Activated naive CD8-positive, alpha-beta T cell treated with anti-CD3 and anti-CD28 coated beads, Interleukin-2, amount 10 ng/mL, durations not matched to agents 7 days and 5 days (primary cell): ENCODE measurements around the gene TCAP. TPM values are rescaled to one million over a fixed set of nuclear protein-coding genes. Genes with fewer than 3 reads are reported as not detected.

Source experiments
- ATAC-seq: fragments of 150-1000 bp; cut with Tn5 transposase; one replicate; pipeline ENCODE4 v1.10.0; 2021; ENCODE audit warnings: low read depth, moderate library complexity
- POLR2A ChIA-PET: fragments of 350-600 bp; sonication (Branson Sonifier 250); formaldehyde crosslinking; loops from one replicate; lab custom pipeline; 2021; ENCODE audit warnings: antibody characterized with exemption; lab: Charles Lee
- DNase-seq: peaks from one replicate; pipeline ENCODE4 v3.0.0; 2021
- H3K27ac Mint-ChIP-seq: one replicate; pipeline ENCODE4 v1.8.0; 2022; ENCODE audit warnings: mild to moderate bottlenecking, mixed read lengths
- H3K27me3 Mint-ChIP-seq: one replicate; pipeline ENCODE4 v1.8.0; 2022; ENCODE audit warnings: mild to moderate bottlenecking, moderate library complexity, mixed read lengths
- H3K36me3 Mint-ChIP-seq: one replicate; pipeline ENCODE4 v1.8.0; 2021; ENCODE audit warnings: mild to moderate bottlenecking, mixed read lengths
- H3K4me1 Mint-ChIP-seq: one replicate; pipeline ENCODE4 v1.8.0; 2021; ENCODE audit warnings: mixed read lengths
- H3K4me3 Mint-ChIP-seq: one replicate; pipeline ENCODE4 v1.8.0; 2022; ENCODE audit warnings: mild to moderate bottlenecking, moderate library complexity, mixed read lengths
- H3K9me3 Mint-ChIP-seq: one replicate; pipeline ENCODE4 v1.8.0; 2021; ENCODE audit warnings: mixed read lengths
- total RNA-seq, 2 experiments: library from RNA; stranded (reverse); gene quantifications; one replicate each; pipeline ENCODE4 v1.2.3, GENCODE V29; 2021

The TCAP gene
- total RNA-seq, 2 experiments from 2014 or later: 2.7 to 3.2 TPM

GRCh38 chr17:39669897-39670735 lies 5.0 kb downstream of the TCAP start:
- ATAC-seq (no peak), DNase-seq (no peak)
- Mint-ChIP-seq H3K4me1 (peaks cover 8% of the 10 kb centered on the region), H3K9me3 (no peaks in the 10 kb centered on the region), H3K36me3 (no peaks in the 10 kb centered on the region), H3K27me3 (peaks cover 24% of the 10 kb centered on the region), H3K4me3 (no peak overlapping the region), H3K27ac (no peak overlapping the region)
- POLR2A ChIA-PET: interaction anchor here (0.9 to 1.7 kb wide), 3 partner anchors 16 to 83 kb away, joined by 3 to 8 read pairs (median 3); partner anchors contain the start of gene PGAP3

GRCh38 chr17:39670746-39671145 lies 5.6 kb downstream of the TCAP start:
- POLR2A ChIA-PET: interaction anchor here (0.9 to 1.5 kb wide), 2 partner anchors 17 to 82 kb away, joined by 3 read pairs; no protein-coding TSS in a partner anchor
- Mint-ChIP-seq H3K27ac (no peak overlapping the region), H3K4me1 (peaks cover 12% of the 10 kb centered on the region), H3K27me3 (peaks cover 24% of the 10 kb centered on the region), H3K9me3 (no peaks in the 10 kb centered on the region), H3K4me3 (no peak overlapping the region), H3K36me3 (no peaks in the 10 kb centered on the region)
- DNase-seq: no peak
- ATAC-seq: no peak

- Mint-ChIP-seq H3K4me1 (peaks cover 22% of the 10 kb centered on the region), H3K4me3 (no peak overlapping the region), H3K9me3 (no peaks in the 10 kb centered on the region), H3K27ac (peak overlapping the region; percentile 62), H3K27me3 (peaks cover 20% of the 10 kb centered on the region), H3K36me3 (no peaks in the 10 kb centered on the region)
- POLR2A ChIA-PET: interaction anchor here (1.0 to 1.5 kb wide), 2 partner anchors 58 to 81 kb away, joined by 3 to 4 read pairs; partner anchors contain the start of gene MIEN1
- no peak for DNase-seq
- no peak for ATAC-seq
Observed at GRCh38 chr17:39671651-39672521, 6.7 kb downstream of the TCAP start.

GRCh38 chr17:39672522-39673334 lies 7.6 kb downstream of the TCAP start:
- POLR2A ChIA-PET: interaction anchor here (0.6 to 1.0 kb wide), 2 partner anchors 57 to 239 kb away, joined by 3 to 4 read pairs; partner anchors contain the start of gene MIEN1
- Mint-ChIP-seq H3K4me3 (no peak overlapping the region), H3K36me3 (no peaks in the 10 kb centered on the region), H3K27ac (peak overlapping the region; percentile 25), H3K9me3 (no peaks in the 10 kb centered on the region), H3K27me3 (peaks cover 17% of the 10 kb centered on the region), H3K4me1 (peaks cover 29% of the 10 kb centered on the region)
- no peak for DNase-seq
- no peak for ATAC-seq

- Mint-ChIP-seq H3K9me3 (no peaks in the 10 kb centered on the region), H3K36me3 (no peaks in the 10 kb centered on the region), H3K27me3 (peaks cover 11% of the 10 kb centered on the region), H3K4me3 (no peak overlapping the region), H3K27ac (peak overlapping the region; percentile 25), H3K4me1 (peaks cover 32% of the 10 kb centered on the region)
- ATAC-seq: no peak
- POLR2A ChIA-PET: interaction anchor here (0.6 to 6.7 kb wide), 2 partner anchors 15 to 238 kb away, joined by 3 to 46 read pairs; partner anchors contain the start of gene PGAP3
- DNase-seq: no peak
Observed at GRCh38 chr17:39673335-39674081, 8.4 kb downstream of the TCAP start.

- Mint-ChIP-seq H3K9me3 (no peaks in the 10 kb centered on the region), H3K27me3 (peaks cover 8% of the 10 kb centered on the region), H3K4me3 (no peak overlapping the region), H3K36me3 (no peaks in the 10 kb centered on the region), H3K27ac (no peak overlapping the region), H3K4me1 (peaks cover 33% of the 10 kb centered on the region)
- no peak for DNase-seq
- no peak for ATAC-seq
- POLR2A ChIA-PET: interaction anchor here (2.0 to 6.7 kb wide), 2 partner anchors 14 to 56 kb away, joined by 7 to 46 read pairs; partner anchors contain the start of genes MIEN1 and PGAP3
Observed at GRCh38 chr17:39674179-39674578, 9.0 kb downstream of the TCAP start.

- H3K27ac Mint-ChIP-seq: peak overlapping the region; percentile 76
- DNase-seq (no peak), ATAC-seq (no peak)
- peaks cover 7% of the 10 kb centered on the region for H3K27me3 Mint-ChIP-seq
- H3K4me3 Mint-ChIP-seq: no peak overlapping the region
- POLR2A ChIA-PET: interaction anchor here (2.0 to 6.7 kb wide), 2 partner anchors 13 to 55 kb away, joined by 7 to 46 read pairs; partner anchors contain the start of genes MIEN1 and PGAP3
- H3K36me3 Mint-ChIP-seq: no peaks in the 10 kb centered on the region
- H3K4me1 Mint-ChIP-seq: peaks cover 38% of the 10 kb centered on the region
- no peaks in the 10 kb centered on the region for H3K9me3 Mint-ChIP-seq
Observed at GRCh38 chr17:39674702-39675389, 9.7 kb downstream of the TCAP start.

GRCh38 chr17:39675390-39676082 lies 10.4 kb downstream of the TCAP start:
- ATAC-seq (no peak), DNase-seq (no peak)
- Mint-ChIP-seq H3K9me3 (no peaks in the 10 kb centered on the region), H3K4me1 (peaks cover 45% of the 10 kb centered on the region), H3K27ac (peak overlapping the region; percentile 81), H3K36me3 (no peaks in the 10 kb centered on the region), H3K27me3 (peaks cover 7% of the 10 kb centered on the region), H3K4me3 (no peak overlapping the region)
- POLR2A ChIA-PET: interaction anchor here (1.0 to 6.7 kb wide), 3 partner anchors 9 to 55 kb away, joined by 3 to 46 read pairs (median 7); partner anchors contain the start of genes MIEN1 and PGAP3

- Mint-ChIP-seq H3K4me3 (no peak overlapping the region), H3K27ac (peak overlapping the region; percentile 81), H3K36me3 (no peaks in the 10 kb centered on the region), H3K27me3 (peaks cover 3% of the 10 kb centered on the region), H3K4me1 (peaks cover 46% of the 10 kb centered on the region), H3K9me3 (no peaks in the 10 kb centered on the region)
- DNase-seq (peak; percentile 67), ATAC-seq (peak; percentile 85)
- POLR2A ChIA-PET: interaction anchor here (0.8 to 6.7 kb wide), 4 partner anchors 9 to 54 kb away, joined by 3 to 46 read pairs (median 5); partner anchors contain the start of genes MIEN1 and PGAP3
Observed at GRCh38 chr17:39676198-39676819, 11.2 kb downstream of the TCAP start.

- DNase-seq: no peak
- Mint-ChIP-seq H3K9me3 (no peaks in the 10 kb centered on the region), H3K27me3 (peaks cover under 1% of the 10 kb centered on the region), H3K4me1 (peaks cover 44% of the 10 kb centered on the region), H3K27ac (peak overlapping the region; percentile 25), H3K36me3 (no peaks in the 10 kb centered on the region), H3K4me3 (no peak overlapping the region)
- ATAC-seq: no peak
- POLR2A ChIA-PET: interaction anchor here (6.7 kb wide), 1 partner anchor 11 kb away, joined by 46 read pairs; the partner anchor contains the start of gene PGAP3
Observed at GRCh38 chr17:39677072-39677471, 11.9 kb downstream of the TCAP start.
